Effector CD4-positive, alpha-beta T cell (primary cell): Measurements from ENCODE around the gene TRIM52.
"Not testable (repeated sequence)": the region's sequence is repeated elsewhere in the genome, so short reads cannot be mapped to it uniquely, and the experiment has no call there.

Experiments
- DNase-seq: peaks from one replicate; pipeline ENCODE4 v3.0.0-alpha.2; 2020

TRIM52 gene

GRCh38 chr5:181212080-181212479 is 48.9 kb downstream of the TRIM52 start:
- no peak for DNase-seq

DNA sequence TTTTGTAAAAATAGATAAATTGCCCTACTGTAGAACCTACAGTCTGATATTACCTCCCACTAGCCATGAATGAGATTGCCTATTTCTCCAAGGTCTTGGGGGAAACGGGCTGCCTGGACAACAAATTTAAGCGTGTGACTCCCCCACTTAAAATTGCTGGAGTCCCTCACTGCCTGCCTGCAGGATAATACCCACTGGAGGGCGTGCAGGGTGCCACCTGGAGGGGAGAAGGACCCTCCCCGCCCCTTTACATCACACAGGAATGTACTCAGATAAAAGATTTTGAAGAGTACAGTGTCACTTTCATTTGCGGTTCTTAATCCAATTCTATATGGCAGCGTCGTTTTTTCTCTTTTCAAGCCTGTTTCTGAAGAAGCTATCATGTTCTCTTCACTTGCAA is 49.7 kb downstream of the TRIM52 start:
- DNase-seq: no peak

DNA sequence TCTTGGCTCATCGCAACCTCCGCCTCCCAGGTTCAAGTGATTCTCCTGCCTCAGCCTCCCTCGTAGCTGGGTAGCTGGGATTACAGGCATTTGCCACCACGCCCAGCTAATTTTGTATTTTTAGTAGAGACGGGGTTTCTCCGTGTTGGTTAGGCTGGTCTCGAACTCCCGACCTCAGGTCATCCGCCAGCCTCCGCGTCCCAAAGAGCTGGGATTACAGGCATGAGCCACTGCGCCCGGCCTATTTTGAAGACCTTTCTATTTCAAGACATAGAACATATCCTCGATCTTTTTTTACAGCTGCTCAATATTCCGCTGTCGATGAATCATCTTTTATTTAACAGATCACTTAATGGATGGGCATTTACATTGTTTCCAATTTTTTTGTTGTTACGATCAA is 50.2 kb downstream of the TRIM52 start:
- DNase-seq: not testable (repeated sequence)

GRCh38 chr5:181210148-181210547 is 50.8 kb downstream of the TRIM52 start:
- DNase-seq: not testable (repeated sequence)

- DNase-seq: not testable (repeated sequence)
Observed at GRCh38 chr5:181209006-181209405, 51.9 kb downstream of the TRIM52 start.

DNA sequence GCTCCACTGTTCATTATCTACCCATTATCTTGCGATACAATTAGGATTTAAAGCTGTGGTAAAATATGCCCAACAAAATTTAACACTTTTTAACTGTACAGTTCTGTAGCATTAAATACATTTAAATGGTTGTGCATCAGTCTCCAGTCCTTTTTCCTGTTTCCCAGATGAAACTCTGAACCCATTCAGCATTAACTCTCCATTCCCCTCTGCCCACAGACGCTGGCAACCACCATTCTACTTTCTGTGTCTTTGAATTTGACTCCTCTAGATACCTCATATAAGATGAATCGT is 53.0 kb downstream of the TRIM52 start:
- DNase-seq: no peak

GRCh38 chr5:181207214-181207959 is 53.6 kb downstream of the TRIM52 start:
- peak; percentile 52 for DNase-seq

DNA sequence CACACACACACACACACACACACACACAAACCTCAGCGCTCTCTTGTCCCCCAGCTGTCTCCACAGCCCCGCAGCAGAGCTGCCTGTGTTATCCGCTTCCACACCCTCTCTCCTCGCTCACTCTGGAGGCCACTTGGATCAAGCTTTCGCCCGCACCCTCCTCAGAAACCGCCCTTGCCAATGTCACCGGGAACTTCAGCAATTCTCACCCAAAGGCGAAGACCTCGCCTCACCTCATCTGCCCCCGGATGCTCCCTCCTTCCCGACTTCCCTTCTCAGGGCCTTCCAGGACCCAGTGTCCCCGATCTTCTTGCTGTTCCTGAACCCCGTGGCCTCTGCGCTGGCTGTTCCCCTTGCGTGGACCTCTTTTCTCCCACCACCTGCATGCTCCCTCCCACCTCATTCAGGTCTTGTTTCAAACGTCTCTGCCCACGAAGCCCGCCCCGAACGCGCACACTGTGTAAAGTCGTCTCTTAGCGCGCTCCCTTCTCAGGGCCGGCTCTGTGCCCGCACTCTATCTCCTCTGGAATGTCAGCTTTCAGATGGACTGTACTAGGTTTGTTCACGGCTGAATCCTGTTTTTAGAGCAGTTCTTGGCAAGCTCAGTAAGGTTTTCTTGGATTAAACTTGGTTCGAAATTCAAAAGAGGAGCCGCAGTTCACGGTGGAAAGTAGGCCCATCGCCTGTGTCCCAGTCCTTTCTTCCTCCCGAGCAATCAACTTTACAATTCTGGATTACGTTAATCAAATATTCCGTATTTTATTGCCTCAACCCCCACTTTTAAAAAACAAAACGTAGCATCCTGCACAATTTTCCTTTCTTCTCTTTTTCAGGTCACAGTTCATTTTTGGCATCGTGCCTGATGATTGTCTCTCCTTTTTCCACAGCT is 54.9 kb downstream of the TRIM52 start:
- DNase-seq: no peak
